HS-27A (cell line): ENCODE data around the gene ABCB4.
"Not testable (repeated sequence)": the region's sequence is repeated elsewhere in the genome, so short reads cannot be mapped to it uniquely, and the experiment has no call there.

ENCODE experiments used
- DNase-seq: peaks from one replicate; pipeline ENCODE4 v3.0.0-alpha.2; 2012; ENCODE audit warnings: low read depth, missing footprints

ABCB4 gene

DNA sequence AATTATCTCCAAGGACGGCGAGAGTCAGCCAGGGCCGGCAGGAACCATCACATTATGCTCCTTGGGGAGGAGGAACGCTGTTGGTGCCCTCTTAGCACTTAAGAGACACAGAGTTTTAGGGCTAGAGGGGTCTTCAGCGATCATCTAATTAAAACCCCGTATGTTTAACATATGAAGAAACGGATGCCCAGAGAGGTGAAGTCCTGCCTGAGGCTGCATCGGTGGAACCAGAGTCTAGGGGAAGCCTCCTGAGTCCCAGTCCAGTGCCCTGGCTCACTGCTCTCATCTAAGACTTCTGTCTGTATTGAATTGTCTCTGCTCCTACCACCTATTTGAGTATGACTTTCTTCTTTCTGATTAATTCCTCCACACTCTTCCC lies 688 bp upstream of the ABCB4 start:
- no peak for DNase-seq

DNA sequence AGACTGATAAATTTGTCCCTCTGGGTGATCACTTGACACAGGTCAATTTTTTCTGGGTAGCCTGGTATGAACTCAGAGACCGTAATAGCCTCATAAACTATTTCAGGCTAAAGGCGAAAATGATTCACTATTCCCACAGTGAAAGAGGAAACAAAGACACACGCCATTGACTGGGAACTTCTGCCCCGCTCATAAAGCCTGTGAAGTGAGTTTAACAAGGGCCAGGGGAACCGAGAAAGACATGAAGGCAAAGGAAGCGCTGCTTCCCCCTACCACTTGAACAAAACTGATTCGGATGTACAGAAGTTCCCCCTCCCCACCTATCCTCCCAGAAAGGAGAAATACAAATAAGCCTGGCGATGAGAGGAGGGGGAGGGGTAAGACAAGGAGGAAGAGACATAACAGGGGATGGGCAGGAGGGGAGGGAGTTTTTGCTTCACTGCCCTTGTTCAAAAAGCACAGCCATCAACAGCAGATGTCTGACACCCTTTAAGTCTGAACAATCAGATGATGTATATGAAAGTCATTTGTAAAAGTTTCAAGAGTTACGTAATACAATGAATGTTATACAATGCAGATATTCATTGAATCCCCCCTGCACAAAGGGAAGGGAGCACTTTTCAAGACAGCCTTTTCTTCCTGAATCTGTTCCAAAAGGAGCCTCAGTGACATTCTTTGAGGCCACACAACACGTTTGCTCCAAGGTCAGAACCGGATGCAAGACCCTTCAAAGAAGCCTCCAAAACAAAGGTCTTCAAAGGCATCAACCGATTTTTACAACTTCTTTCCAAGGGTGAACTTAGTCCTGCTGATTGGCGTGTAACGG lies 734 bp downstream of the ABCB4 start:
- DNase-seq = no peak

GRCh38 chr7:87473986-87474385 lies 1.5 kb downstream of the ABCB4 start:
- no peak for DNase-seq

GRCh38 chr7:87473192-87473591 lies 2.3 kb downstream of the ABCB4 start:
- no peak for DNase-seq

GRCh38 chr7:87471473-87471872 lies 4.0 kb downstream of the ABCB4 start:
- DNase-seq = no peak

DNA sequence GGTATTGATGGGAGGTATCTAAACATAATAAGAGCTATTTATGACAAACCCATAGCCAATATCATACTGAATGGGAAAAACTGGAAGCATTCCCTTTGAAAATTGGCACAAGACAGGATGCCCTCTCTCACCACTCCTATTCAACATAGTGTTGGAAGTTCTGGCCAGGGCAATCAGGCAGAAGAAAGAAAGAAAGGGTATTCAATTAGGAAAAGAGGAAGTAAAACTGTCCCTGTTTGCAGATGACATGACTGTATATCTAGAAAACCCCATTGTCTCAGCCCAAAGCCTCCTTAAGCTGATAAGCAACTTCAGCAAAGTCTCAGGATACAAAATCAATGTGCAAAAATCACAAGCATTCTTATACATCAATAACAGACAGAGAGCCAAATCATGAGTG lies 6.3 kb downstream of the ABCB4 start:
- DNase-seq = not testable (repeated sequence)

- not testable (repeated sequence) for DNase-seq
These were observed 10.0 kb downstream of the ABCB4 start for GRCh38 chr7:87465534-87465880.

DNA sequence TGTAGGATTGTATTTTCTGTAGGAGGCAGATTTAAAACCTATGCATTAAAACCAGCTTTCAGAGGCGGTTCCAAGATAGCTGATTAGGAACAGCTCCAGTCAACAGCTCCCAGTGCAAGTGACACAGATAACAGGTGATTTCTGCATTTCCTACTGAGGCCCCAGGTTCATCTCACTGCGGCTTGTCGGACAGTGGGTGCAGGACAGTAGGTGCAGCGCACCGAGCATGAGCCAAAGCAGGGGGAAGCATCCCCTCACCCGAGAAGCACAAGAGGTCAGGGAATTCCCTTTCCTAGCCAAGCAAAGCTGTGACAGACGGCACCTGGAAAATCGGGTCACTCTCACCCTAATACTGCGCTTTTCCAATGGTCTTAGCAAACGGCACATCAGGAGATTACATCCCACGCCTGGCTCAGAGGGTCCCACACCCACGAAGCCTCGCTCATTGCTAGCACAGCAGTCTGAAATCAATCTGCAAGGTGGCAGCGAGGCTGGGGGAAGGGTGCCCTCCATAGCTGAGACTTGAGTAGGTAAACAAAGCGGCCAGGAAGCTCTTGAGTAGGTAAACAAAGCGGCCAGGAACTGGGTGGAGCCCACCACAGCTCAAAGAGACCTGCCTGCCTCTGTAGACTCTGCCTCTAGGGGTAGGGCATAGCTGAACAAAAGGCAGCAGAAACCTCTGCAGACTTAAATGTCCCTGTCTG lies 10.5 kb downstream of the ABCB4 start:
- DNase-seq = not testable (repeated sequence)

- no peak for DNase-seq
These were observed 11.5 kb downstream of the ABCB4 start for GRCh38 chr7:87463982-87464381.

DNA sequence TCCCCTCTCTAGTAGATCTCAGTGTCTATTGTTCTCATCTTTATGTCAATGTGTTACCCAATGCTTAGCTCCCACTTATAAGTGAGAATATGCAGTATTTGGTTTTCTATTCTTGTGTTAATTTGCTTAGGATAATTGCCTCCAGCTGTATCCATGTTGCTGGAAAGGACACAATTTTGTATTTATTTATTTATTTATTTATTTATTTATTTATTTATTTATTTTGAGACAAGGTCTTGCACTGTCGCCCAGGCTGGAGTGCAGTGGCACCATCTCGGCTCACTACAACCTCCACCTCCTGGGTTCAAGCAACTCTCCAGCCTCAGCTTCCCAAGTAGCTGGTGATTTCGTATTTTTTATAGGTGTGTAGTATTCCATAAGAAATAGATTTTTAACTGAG lies 15.0 kb downstream of the ABCB4 start:
- not testable (repeated sequence) for DNase-seq

GRCh38 chr7:87459941-87460340 lies 15.5 kb downstream of the ABCB4 start:
- no peak for DNase-seq

- no peak for DNase-seq
These were observed 17.3 kb downstream of the ABCB4 start for GRCh38 chr7:87458148-87458547.

- no peak for DNase-seq
These were observed 19.2 kb downstream of the ABCB4 start for GRCh38 chr7:87456247-87456646.

DNA sequence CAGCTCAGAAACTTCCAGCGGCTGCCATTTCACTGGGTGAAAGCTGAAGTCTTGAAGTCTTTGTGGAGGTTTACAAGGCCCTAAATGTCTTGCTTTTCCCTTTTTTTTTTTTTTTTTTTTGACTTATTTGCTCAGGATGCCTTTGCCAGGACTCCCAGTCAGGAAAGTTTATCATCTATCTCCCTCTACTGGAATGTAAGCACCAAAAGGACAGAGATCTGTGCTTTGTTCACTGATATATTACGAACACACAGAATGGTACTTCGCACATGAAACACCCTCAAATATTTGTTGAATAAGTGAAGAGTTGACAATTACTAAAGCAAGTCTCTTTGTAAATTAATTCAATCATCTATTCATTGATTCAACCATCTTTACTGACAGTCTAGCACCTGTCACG lies 23.2 kb downstream of the ABCB4 start:
- DNase-seq = no peak

DNA sequence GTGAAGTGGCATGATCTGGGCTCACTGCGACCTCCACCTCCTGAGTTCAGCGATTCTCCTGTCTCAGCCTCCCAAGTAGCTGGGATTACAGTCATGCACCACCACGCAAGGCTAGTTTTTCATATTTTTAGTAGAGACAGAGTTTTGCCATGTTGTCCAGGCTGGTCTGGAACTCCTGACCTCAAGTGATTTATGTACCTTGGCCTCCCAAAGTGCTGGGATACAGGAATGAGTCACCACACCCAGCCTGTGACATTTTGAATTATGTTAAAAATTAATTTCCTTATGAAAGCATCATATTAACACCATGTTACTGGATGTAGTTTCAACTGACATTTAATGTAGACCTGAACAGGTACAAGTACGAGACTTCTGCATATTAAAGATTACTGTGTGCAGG lies 24.3 kb downstream of the ABCB4 start:
- DNase-seq = no peak

GRCh38 chr7:87450706-87451105 lies 24.8 kb downstream of the ABCB4 start:
- DNase-seq = no peak

DNA sequence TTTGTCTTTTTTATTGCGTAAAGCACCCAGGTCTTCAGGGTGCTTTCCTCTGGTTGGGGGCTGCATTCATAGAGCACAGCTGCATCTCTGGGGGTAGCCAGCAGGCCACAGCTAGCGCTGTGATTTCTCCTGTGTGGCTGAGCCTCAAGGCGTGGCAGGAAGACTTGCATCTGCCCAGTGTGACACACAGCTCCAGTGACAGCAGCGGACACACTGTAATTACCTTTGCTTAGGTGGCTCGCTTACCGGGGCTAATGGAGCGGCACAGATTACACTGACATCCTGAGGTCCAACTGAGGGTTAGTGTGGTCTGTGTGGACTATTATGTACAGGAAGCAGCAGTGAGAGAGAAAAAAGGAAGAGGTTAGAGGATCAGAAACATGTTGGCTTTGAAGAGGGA lies 27.1 kb downstream of the ABCB4 start:
- no peak for DNase-seq

- DNase-seq = no peak
These were observed 28.3 kb downstream of the ABCB4 start for GRCh38 chr7:87447116-87447635.

DNA sequence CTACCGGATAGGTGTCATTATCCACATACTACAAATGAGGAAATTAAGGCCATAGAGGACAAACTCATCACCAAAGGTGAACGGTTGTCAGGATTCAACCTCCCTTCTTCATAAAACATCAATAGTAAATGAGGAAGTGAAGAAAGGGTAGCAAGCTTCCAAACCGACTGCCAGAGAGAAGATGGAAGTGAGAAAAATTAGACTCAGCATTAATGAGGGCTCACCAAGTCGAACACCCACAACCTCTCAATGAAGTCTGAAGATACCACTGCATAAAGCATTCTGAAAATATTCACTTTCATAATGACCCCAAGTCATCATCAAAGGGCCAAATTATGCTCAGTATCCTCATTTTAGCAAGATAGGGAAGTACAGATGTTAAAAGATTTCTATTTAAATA lies 29.6 kb downstream of the ABCB4 start:
- no peak for DNase-seq

GRCh38 chr7:87435546-87435945 lies 39.9 kb downstream of the ABCB4 start:
- no peak for DNase-seq

- DNase-seq = no peak
These were observed 42.9 kb downstream of the ABCB4 start for GRCh38 chr7:87432536-87432935.

GRCh38 chr7:87427288-87427687 lies 48.2 kb downstream of the ABCB4 start:
- no peak for DNase-seq

GRCh38 chr7:87426160-87426559 lies 49.3 kb downstream of the ABCB4 start:
- no peak for DNase-seq

DNA sequence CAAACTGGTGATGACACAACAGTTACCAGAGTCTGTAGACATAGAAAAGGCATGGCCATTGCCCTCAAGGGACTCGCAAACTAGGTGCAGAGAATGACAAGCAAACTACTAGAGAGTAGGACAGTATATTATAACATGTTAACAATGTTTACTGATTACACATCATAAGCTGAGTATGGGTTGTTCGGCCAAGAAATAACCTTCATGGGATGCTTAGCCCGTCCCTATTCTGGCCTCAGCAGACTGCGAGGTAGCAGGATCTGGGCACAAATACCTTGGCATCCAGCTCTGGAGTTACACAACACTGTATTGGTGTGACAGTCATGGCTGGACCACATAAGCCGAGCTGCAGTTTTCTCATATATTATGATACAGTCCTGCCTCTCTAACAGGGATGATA lies 51.4 kb downstream of the ABCB4 start:
- no peak for DNase-seq
